HepG2 (cell line): ENCODE measurements around the gene PPIG. TPM values are rescaled to one million over a fixed set of nuclear protein-coding genes. Genes with fewer than 3 reads are reported as not detected.
A peak's percentile ranks its signal among the peaks of the same experiment; 100 is the strongest.

Experiments
- ATAC-seq: fragments of 200-7000 bp; cut with Tn5 transposase; 3 replicates; pipeline ENCODE4 v1.9.1; 2020; ENCODE audit warnings: mild to moderate bottlenecking, moderate library complexity
- BruUV-seq: library from RNA; stranded (reverse); fragments of 400-500 nt; replicated peaks from 2 replicates; lab custom pipeline; 2021; lab: Mats Ljungman, UMichigan
- CTCF ChIA-PET: fragments of 300-600 bp; formaldehyde crosslinking; extraction: SDS; loops from one replicate; lab custom pipeline; 2021; ENCODE audit warnings: low total read pairs, inconsistent platforms, low intra/inter-chr PET ratio; lab: Yijun Ruan, JAX
- POLR2A ChIA-PET: fragments of 350-600 bp; sonication (Branson Sonifier 250); formaldehyde crosslinking; loops from one replicate; lab custom pipeline; 2020; ENCODE audit warnings: antibody characterized with exemption, inconsistent platforms; lab: Yijun Ruan, JAX
- DNase-seq: peaks from one replicate; pipeline ENCODE4 v3.0.0-alpha.2; 2015; ENCODE audit warnings: low spot score
- FAIRE-seq: peaks from 3 replicates; lab custom pipeline; 2011; peaks lifted over from hg19 to GRCh38; lab: Jason Lieb, UNC
- H2AFZ ChIP-seq: one replicate; pipeline ENCODE4 v1.6.1; 2011; ENCODE audit warnings: low read length, inconsistent platforms
- H3K27ac ChIP-seq: fragments of 300-600 bp; 3 replicates; pipeline ENCODE4 v1.8.0; 2011; ENCODE audit warnings: mixed run types, mild to moderate bottlenecking, mixed read lengths, low read length, inconsistent platforms; ENCODE audit not compliant: insufficient read depth; ENCODE audit errors: extremely low read length
- H3K27me3 ChIP-seq, 2 experiments: fragments of 200-600 bp in 1 of 2; 2 replicates in 1 of 2; 3 replicates in 1 of 2; pipeline versions ENCODE4 v1.6.0 to v1.8.0; 2011; ENCODE audit warnings: low read length in 2 of 2, mild to moderate bottlenecking in 2 of 2, moderate library complexity in 2 of 2, inconsistent platforms in 1 of 2; ENCODE audit not compliant: insufficient read depth in 2 of 2, control insufficient read depth in 1 of 2
- H3K36me3 ChIP-seq, 2 experiments: fragments of 200-600 bp in 1 of 2; replicated peaks in 1 of 2; 2 replicates in 1 of 2; 3 replicates in 1 of 2; pipeline versions ENCODE4 v1.5.1 to v1.8.0; 2011; ENCODE audit warnings: low read length in 2 of 2, inconsistent platforms in 1 of 2; ENCODE audit not compliant: insufficient read depth in 2 of 2, control insufficient read depth in 1 of 2
- H3K4me1 ChIP-seq: 2 replicates; pipeline ENCODE4 v1.5.1; 2012; ENCODE audit warnings: low read length, inconsistent platforms; ENCODE audit not compliant: insufficient read depth
- H3K4me2 ChIP-seq: 2 replicates; pipeline ENCODE4 v1.6.0; 2011; ENCODE audit warnings: low read depth, low read length, inconsistent platforms
- H3K4me3 ChIP-seq, 3 experiments: fragments of 200-600 bp in 1 of 3; sonication (generic), shearing (Covaris generic) in 1 of 3; replicated peaks in 1 of 3; 2 replicates each; pipeline ENCODE4 v1.5.1; 2011 to 2016; ENCODE audit warnings: low read length in 3 of 3, inconsistent platforms in 2 of 3, low read depth in 2 of 3, mild to moderate bottlenecking in 2 of 3, control low read depth in 1 of 3, mixed read lengths in 1 of 3; ENCODE audit not compliant: insufficient read depth in 1 of 3
- H3K79me2 ChIP-seq: one replicate; pipeline ENCODE4 v1.6.1; 2011; ENCODE audit warnings: low read length, inconsistent platforms; ENCODE audit not compliant: insufficient read depth
- H3K9ac ChIP-seq: 2 replicates; pipeline ENCODE4 v1.6.0; 2011; ENCODE audit warnings: mild to moderate bottlenecking, low read depth, low read length, inconsistent platforms; ENCODE audit not compliant: insufficient read depth
- H3K9me3 ChIP-seq: 2 replicates; pipeline ENCODE4 v1.5.1; 2012; ENCODE audit warnings: mild to moderate bottlenecking, low read length
- H4K20me1 ChIP-seq: 2 replicates; pipeline ENCODE4 v1.6.0; 2011; ENCODE audit warnings: inconsistent platforms, mild to moderate bottlenecking, low read length, moderate library complexity; ENCODE audit not compliant: insufficient read depth
- CHD2 ChIP-seq: IDR thresholded peaks from 2 replicates; pipeline ENCODE4 v1.6.1; 2011; ENCODE audit warnings: low read depth, low read length, improper control_type of control experiment
- DPF2 ChIP-seq: sonication (generic); formaldehyde crosslinking; IDR thresholded peaks from 2 replicates; pipeline ENCODE4 v1.4.0; 2020; ENCODE audit warnings: mild to moderate bottlenecking, low read depth, missing genetic modification reagents, borderline replicate concordance
- ETV6 ChIP-seq: sonication (generic); formaldehyde crosslinking; conservative IDR thresholded peaks from 2 replicates; pipeline ENCODE4 v1.4.0; 2020; ENCODE audit warnings: missing genetic modification reagents
- IKZF1 ChIP-seq: fragments of 450-650 bp; IDR thresholded peaks from 2 replicates; pipeline ENCODE4 v1.7.1; 2016
- JDP2 ChIP-seq: sonication (generic); formaldehyde crosslinking; IDR thresholded peaks from 2 replicates; pipeline ENCODE4 v1.8.1; 2022; ENCODE audit warnings: missing genetic modification reagents, borderline replicate concordance
- NBN ChIP-seq: fragments of 450-650 bp; conservative IDR thresholded peaks from 2 replicates; pipeline ENCODE4 v1.6.1; 2017
- NFIC ChIP-seq: IDR thresholded peaks from 2 replicates; pipeline ENCODE4 v1.6.1; 2012; ENCODE audit warnings: mild to moderate bottlenecking, low read length, inconsistent platforms
- TBP ChIP-seq: sonication (generic); formaldehyde crosslinking; IDR thresholded peaks from 2 replicates; pipeline ENCODE4 v1.5.0; 2020; ENCODE audit warnings: missing genetic modification reagents
- THAP11 ChIP-seq: IDR thresholded peaks from 2 replicates; pipeline ENCODE4 v1.6.1; 2016; ENCODE audit warnings: missing biosample characterization, missing genetic modification reagents
- WIZ ChIP-seq: sonication (generic); formaldehyde crosslinking; IDR thresholded peaks from 2 replicates; pipeline ENCODE4 v1.5.1; 2020; ENCODE audit warnings: mild to moderate bottlenecking, missing genetic modification reagents
- ZC3H4 ChIP-seq: sonication (generic); formaldehyde crosslinking; IDR thresholded peaks from 2 replicates; pipeline ENCODE4 v1.4.0; 2020; ENCODE audit warnings: missing genetic modification reagents, borderline replicate concordance
- ZMYM3 ChIP-seq: sonication (generic); formaldehyde crosslinking; IDR thresholded peaks from 2 replicates; pipeline ENCODE4 v1.5.1; 2020; ENCODE audit warnings: mild to moderate bottlenecking, missing genetic modification reagents
- ZNF160 ChIP-seq: sonication (generic); formaldehyde crosslinking; IDR thresholded peaks from 2 replicates; pipeline ENCODE4 v1.8.0; 2022; ENCODE audit warnings: mild to moderate bottlenecking, inconsistent platforms, missing genetic modification reagents
- ZNF331 ChIP-seq: sonication (generic); formaldehyde crosslinking; IDR thresholded peaks from 2 replicates; pipeline ENCODE4 v1.4.0; 2020; ENCODE audit warnings: missing genetic modification reagents
- ZNF550 ChIP-seq: sonication (generic); formaldehyde crosslinking; IDR thresholded peaks from 2 replicates; pipeline ENCODE4 v1.4.0; 2020; ENCODE audit warnings: mild to moderate bottlenecking, missing genetic modification reagents, borderline replicate concordance
- ZNF558 ChIP-seq: sonication (generic); formaldehyde crosslinking; IDR thresholded peaks from 2 replicates; pipeline ENCODE4 v1.9.0; 2022; ENCODE audit warnings: mild to moderate bottlenecking, missing genetic modification reagents, borderline replicate concordance
- ZNF607 ChIP-seq: sonication (generic); formaldehyde crosslinking; IDR thresholded peaks from 2 replicates; pipeline ENCODE4 v1.5.1; 2020; ENCODE audit warnings: missing genetic modification reagents, mild to moderate bottlenecking, borderline replicate concordance
- ZNF615 ChIP-seq: sonication (generic); formaldehyde crosslinking; IDR thresholded peaks from 2 replicates; pipeline ENCODE4 v1.5.0; 2020; ENCODE audit warnings: mild to moderate bottlenecking, missing genetic modification reagents, borderline replicate concordance
- WGBS: methylation state at CpG from one replicate; pipeline ENCODE4 v1.1.6; 2017; ENCODE audit warnings: low lambda C conversion rate; 5-methylcytosine and 5-hydroxymethylcytosine counted together
- in situ Hi-C: cut with HindIII; loops from 2 replicates; pipeline ENCODE4 v1.10.0; 2017; ENCODE audit warnings: low pct_unique_long_range_greater_than_20kb; ENCODE audit not compliant: extremely low pct_ligation_motif_present
- intact Hi-C: fragments of 100-400 bp; cut with micrococcal nuclease; formaldehyde crosslinking; loops from one replicate; pipeline ENCODE4 v1.10.0; 2022; ENCODE audit not compliant: unreplicated experiment
- polyA plus RNA-seq, 8 experiments: library from polyadenylated mRNA; depleted of rRNA in 3 of 8; stranded (reverse) in 7 of 8; unstranded in 1 of 8; fragments of >200 nt; fragmentation: Illumina TruSeq in 4 of 8; extraction: Trizol in 4 of 8; gene quantifications; 2 replicates each; pipeline versions ENCODE4 v1.2.1 to v1.2.3, GENCODE V29; 2011 to 2016; ENCODE audit warnings: low read depth in 4 of 8, missing spikeins in 1 of 8, mixed read lengths in 1 of 8; ENCODE audit not compliant: insufficient read depth in 1 of 8
- total RNA-seq, 5 experiments: library from RNA; depleted of rRNA; stranded (reverse); fragments of >200 nt; fragmentation: Illumina TruSeq; extraction: Trizol; gene quantifications; 2 replicates each; pipeline ENCODE4 v1.2.3, GENCODE V29; 2016; ENCODE audit warnings: low read depth in 1 of 5
- TF ChIP-seq, protein P1 (sequence below): sonication (generic); formaldehyde crosslinking; IDR thresholded peaks from 2 replicates; pipeline ENCODE4 v1.5.0; 2020; ENCODE audit warnings: missing genetic modification reagents, mild to moderate bottlenecking, borderline replicate concordance
- TF ChIP-seq, protein P2 (sequence below): sonication (generic); formaldehyde crosslinking; IDR thresholded peaks from 2 replicates; pipeline ENCODE4 v1.4.0; 2020; ENCODE audit warnings: mild to moderate bottlenecking, missing genetic modification reagents
- TF ChIP-seq, protein P3 (sequence below): fragments of 450-650 bp; IDR thresholded peaks from 2 replicates; pipeline ENCODE4 v1.6.1; 2017

PPIG gene
- total and polyA plus RNA-seq, 2 of the 13 experiments (the other 11 are each of a cell fraction or from before 2014, with no cell fraction given): 31.3 to 81.0 TPM

DNA sequence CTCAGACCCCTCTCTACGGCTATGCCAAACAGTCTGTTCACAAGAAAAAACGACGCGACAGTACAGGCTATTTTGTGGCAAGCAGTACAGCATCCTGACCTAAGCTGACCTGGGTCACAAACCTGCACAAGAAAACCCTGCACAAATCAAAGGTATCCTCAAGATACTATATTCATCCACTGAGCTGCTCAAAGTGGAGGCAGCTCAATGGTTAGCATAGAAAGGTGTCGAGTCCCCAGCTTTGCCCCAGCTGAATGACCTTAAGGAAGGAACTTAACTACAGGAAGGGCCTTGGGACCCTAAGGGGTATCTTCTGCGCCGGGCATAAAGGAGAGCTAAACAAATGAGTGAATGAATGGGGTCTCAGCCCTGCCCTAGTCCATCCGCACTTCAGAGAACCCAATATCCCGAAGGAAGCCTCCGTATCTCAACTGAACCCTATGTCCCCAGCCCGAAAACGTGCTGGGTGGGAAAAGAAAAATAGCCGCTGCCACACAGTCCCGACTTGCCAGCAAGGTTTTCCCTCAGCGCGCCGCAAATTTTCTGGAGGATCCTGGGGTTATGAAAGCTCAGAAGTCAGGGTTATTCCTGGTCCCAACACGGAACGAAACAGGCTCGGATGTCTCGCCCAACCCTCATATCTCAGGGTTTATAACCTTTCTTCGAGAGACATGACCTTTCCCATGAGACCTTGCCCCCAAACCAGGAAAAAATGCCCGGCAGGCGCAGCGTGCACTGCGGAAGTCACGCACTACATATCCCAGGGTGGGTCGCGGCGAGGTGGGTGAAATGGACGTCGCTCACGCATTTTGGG lies 10.8 kb upstream of the PPIG start, which contains the start of gene FASTKD1 (continued):
- TF ChIP-seq ZMYM3 (CRISPR knock-in tag): peak; percentile 83

DNA sequence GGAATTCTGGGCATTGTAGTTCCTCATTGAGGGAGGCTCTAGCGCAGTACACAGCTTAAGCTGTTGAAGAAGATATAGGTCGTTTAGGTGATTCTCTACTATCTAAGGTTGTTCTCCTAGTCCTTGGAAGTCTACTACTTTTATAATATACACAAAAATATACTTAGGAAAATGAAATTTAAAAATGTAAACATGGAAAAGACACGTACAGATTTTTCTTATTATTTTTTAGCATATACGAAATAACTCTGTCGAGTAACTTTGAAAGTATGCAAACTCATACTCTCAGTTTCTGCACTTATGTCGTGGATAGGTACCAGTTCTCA lies 10.2 kb upstream of the PPIG start:
- Histone ChIP-seq H3K36me3 (no peaks in the 10 kb centered on the region), H3K27me3 (no peaks in the 10 kb centered on the region; a peak in 1 of 5 replicates), H3K9me3 (no peaks in the 10 kb centered on the region), H3K9ac (no peak overlapping the region), H3K4me1 (peaks cover 29% of the 10 kb centered on the region), H3K79me2 (peaks cover 24% of the 10 kb centered on the region), H2AFZ (no peak overlapping the region), H3K4me3 (peak overlapping the region; percentile 83 to 86 (median 84)), H4K20me1 (no peaks in the 10 kb centered on the region), H3K4me2 (peak overlapping the region; percentile 93), H3K27ac (no peak overlapping the region)
- ATAC-seq: no peak
- intact Hi-C loops: loop anchor here (1.0 to 5.0 kb wide), 3 partner anchors 10 to 108 kb away; partner anchors contain the start of genes BBS5 and PPIG
- WGBS: 20% methylated on average over 6 of the region's 6 CpGs
- ChIA-PET CTCF (no interaction called here), POLR2A (interaction anchor here (1.0 to 3.5 kb wide), 4 partner anchors 10 to 254 kb away, joined by 3 to 21 read pairs (median 4); partner anchors contain the start of genes BBS5 and PPIG)
- no peak for FAIRE-seq
- no TSS peak for BruUV-seq
- DNase-seq: no peak
- in situ Hi-C loops: no loop called here
- TF ChIP-seq, protein P1, sequence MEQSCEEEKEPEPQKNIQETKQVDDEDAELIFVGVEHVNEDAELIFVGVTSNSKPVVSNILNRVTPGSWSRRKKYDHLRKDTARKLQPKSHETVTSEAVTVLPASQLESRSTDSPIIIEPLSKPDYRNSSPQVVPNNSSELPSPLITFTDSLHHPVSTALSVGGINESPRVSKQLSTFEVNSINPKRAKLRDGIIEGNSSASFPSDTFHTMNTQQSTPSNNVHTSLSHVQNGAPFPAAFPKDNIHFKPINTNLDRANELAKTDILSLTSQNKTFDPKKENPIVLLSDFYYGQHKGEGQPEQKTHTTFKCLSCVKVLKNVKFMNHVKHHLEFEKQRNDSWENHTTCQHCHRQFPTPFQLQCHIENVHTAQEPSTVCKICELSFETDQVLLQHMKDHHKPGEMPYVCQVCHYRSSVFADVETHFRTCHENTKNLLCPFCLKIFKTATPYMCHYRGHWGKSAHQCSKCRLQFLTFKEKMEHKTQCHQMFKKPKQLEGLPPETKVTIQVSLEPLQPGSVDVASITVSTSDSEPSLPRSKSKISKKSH (CRISPR knock-in tag): no peak
- TF ChIP-seq IKZF1 (no peak), DPF2 (CRISPR knock-in tag) (no peak), JDP2 (no peak), ZNF615 (CRISPR knock-in tag) (no peak), THAP11 (CRISPR knock-in tag) (no peak), ZNF331 (no peak), ZNF550 (CRISPR knock-in tag) (no peak), NFIC (0 out of 2 replicates have a peak, but pooled peaks have one; percentile 10), ZNF160 (CRISPR knock-in tag) (peak; percentile 99), TBP (CRISPR knock-in tag) (no peak), WIZ (CRISPR knock-in tag) (no peak), ZNF607 (CRISPR knock-in tag) (peak; percentile 4; the same call in 1 of the 2 replicates), CHD2 (no peak), ZNF558 (CRISPR knock-in tag) (no peak), ETV6 (CRISPR knock-in tag) (no peak), NBN (no peak), ZC3H4 (CRISPR knock-in tag) (no peak), ZMYM3 (CRISPR knock-in tag) (no peak)
- TF ChIP-seq, protein P2, sequence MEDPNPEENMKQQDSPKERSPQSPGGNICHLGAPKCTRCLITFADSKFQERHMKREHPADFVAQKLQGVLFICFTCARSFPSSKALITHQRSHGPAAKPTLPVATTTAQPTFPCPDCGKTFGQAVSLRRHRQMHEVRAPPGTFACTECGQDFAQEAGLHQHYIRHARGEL: no peak
- TF ChIP-seq, protein P3, sequence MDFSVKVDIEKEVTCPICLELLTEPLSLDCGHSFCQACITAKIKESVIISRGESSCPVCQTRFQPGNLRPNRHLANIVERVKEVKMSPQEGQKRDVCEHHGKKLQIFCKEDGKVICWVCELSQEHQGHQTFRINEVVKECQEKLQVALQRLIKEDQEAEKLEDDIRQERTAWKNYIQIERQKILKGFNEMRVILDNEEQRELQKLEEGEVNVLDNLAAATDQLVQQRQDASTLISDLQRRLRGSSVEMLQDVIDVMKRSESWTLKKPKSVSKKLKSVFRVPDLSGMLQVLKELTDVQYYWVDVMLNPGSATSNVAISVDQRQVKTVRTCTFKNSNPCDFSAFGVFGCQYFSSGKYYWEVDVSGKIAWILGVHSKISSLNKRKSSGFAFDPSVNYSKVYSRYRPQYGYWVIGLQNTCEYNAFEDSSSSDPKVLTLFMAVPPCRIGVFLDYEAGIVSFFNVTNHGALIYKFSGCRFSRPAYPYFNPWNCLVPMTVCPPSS: no peak
